Parathyroid adenoma (tissue), 2 donors: Measurements from ENCODE around the gene PRKCH.
A peak's percentile ranks its signal among the peaks of the same experiment; 100 is the strongest.

ENCODE experiments used
- H2AFZ ChIP-seq: fragments of 300-600 bp; sonication (generic); one replicate; pipeline ENCODE4 v1.7.0; 2017; ENCODE audit warnings: antibody characterized with exemption, mild to moderate bottlenecking
- H3K27ac ChIP-seq: fragments of 300-600 bp; sonication (generic); one replicate; pipeline ENCODE4 v1.7.0; 2017
- H3K27me3 ChIP-seq: fragments of 300-600 bp; sonication (generic); one replicate; pipeline ENCODE4 v1.7.0; 2017; ENCODE audit warnings: low read length; ENCODE audit not compliant: control insufficient read depth, insufficient read depth
- H3K36me3 ChIP-seq: fragments of 300-600 bp; sonication (generic); one replicate; pipeline ENCODE4 v1.7.0; 2017; ENCODE audit warnings: low read length; ENCODE audit not compliant: control insufficient read depth, insufficient read depth
- H3K4me1 ChIP-seq: fragments of 300-600 bp; sonication (generic); one replicate; pipeline ENCODE4 v1.7.0; 2017; ENCODE audit warnings: control low read depth
- H3K4me2 ChIP-seq: fragments of 300-600 bp; sonication (generic); one replicate; pipeline ENCODE4 v1.7.0; 2017; ENCODE audit warnings: low read length
- H3K4me3 ChIP-seq: fragments of 300-600 bp; sonication (generic); one replicate; pipeline ENCODE4 v1.7.0; 2017; ENCODE audit warnings: low read depth, low read length
- H3K79me2 ChIP-seq: fragments of 300-600 bp; sonication (generic); one replicate; pipeline ENCODE4 v1.7.0; 2017; ENCODE audit warnings: control low read depth
- H3K9ac ChIP-seq: fragments of 300-600 bp; sonication (generic); one replicate; pipeline ENCODE4 v1.7.0; 2017; ENCODE audit warnings: mild to moderate bottlenecking
- H3K9me3 ChIP-seq: fragments of 300-600 bp; sonication (generic); one replicate; pipeline ENCODE4 v1.7.0; 2017; ENCODE audit warnings: low read length; ENCODE audit not compliant: control insufficient read depth
- TF ChIP-seq, protein P1 (sequence below): fragments of 300-600 bp; sonication (generic); IDR thresholded peaks from one replicate; pipeline ENCODE4 v1.7.0; 2017; ENCODE audit warnings: antibody characterized with exemption, mild to moderate bottlenecking
- donor health status: primary hyperparathyroidism.

The PRKCH gene

GRCh38 chr14:61537563-61538463 is 216.4 kb downstream of the PRKCH start:
- Histone ChIP-seq H3K9ac (no peak overlapping the region), H3K27me3 (no peaks in the 10 kb centered on the region), H3K4me2 (peak overlapping the region; percentile 52), H3K9me3 (no peaks in the 10 kb centered on the region), H3K36me3 (no peaks in the 10 kb centered on the region), H3K79me2 (no peaks in the 10 kb centered on the region), H3K4me1 (peaks cover 45% of the 10 kb centered on the region), H2AFZ (peak overlapping the region; percentile 61), H3K27ac (peak overlapping the region; percentile 74), H3K4me3 (peak overlapping the region; percentile 20)
- TF ChIP-seq, protein P1, sequence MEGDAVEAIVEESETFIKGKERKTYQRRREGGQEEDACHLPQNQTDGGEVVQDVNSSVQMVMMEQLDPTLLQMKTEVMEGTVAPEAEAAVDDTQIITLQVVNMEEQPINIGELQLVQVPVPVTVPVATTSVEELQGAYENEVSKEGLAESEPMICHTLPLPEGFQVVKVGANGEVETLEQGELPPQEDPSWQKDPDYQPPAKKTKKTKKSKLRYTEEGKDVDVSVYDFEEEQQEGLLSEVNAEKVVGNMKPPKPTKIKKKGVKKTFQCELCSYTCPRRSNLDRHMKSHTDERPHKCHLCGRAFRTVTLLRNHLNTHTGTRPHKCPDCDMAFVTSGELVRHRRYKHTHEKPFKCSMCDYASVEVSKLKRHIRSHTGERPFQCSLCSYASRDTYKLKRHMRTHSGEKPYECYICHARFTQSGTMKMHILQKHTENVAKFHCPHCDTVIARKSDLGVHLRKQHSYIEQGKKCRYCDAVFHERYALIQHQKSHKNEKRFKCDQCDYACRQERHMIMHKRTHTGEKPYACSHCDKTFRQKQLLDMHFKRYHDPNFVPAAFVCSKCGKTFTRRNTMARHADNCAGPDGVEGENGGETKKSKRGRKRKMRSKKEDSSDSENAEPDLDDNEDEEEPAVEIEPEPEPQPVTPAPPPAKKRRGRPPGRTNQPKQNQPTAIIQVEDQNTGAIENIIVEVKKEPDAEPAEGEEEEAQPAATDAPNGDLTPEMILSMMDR: no peak

- no peak overlapping the region for H3K9ac ChIP-seq
- TF ChIP-seq, protein P1: no peak
Observed at GRCh38 chr14:61538464-61539022, 217.2 kb downstream of the PRKCH start.

DNA sequence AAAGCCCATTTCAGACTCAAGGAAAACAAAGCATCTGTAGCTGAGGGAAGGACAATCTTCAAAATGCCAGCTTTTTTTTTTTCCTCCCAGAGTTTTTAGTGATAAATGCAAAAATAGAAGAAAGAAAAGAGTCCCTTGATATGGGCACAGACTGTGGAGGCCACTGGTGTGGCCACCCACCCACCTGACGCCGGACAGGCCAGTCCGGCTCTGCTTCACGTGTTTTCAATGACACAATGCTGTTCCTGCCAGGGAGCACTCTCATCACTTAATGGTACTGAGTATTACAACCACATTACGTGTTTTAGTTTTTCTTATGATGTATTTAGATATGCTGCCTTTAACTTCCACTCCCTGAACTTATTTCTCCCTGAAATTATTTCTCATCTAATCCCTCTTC is 218.3 kb downstream of the PRKCH start:
- Histone ChIP-seq H3K9me3 (no peaks in the 10 kb centered on the region), H3K27me3 (no peaks in the 10 kb centered on the region), H3K9ac (no peak overlapping the region), H3K79me2 (no peaks in the 10 kb centered on the region), H3K4me2 (no peak overlapping the region), H3K4me3 (no peak overlapping the region), H2AFZ (no peak overlapping the region), H3K27ac (no peak overlapping the region), H3K4me1 (peaks cover 41% of the 10 kb centered on the region), H3K36me3 (no peaks in the 10 kb centered on the region)
- TF ChIP-seq, protein P1: no peak

More at GRCh38 chr14:61538464-61539022, 217.2 kb downstream of the PRKCH start:
- H2AFZ ChIP-seq: no peak overlapping the region
- H3K4me3 ChIP-seq: no peak overlapping the region
- H3K9me3 ChIP-seq: no peaks in the 10 kb centered on the region
- no peaks in the 10 kb centered on the region for H3K79me2 ChIP-seq
- H3K27me3 ChIP-seq: no peaks in the 10 kb centered on the region
- H3K27ac ChIP-seq: peak overlapping the region; percentile 74
- peak overlapping the region; percentile 20 for H3K4me2 ChIP-seq
- H3K4me1 ChIP-seq: peaks cover 48% of the 10 kb centered on the region
- no peaks in the 10 kb centered on the region for H3K36me3 ChIP-seq

DNA sequence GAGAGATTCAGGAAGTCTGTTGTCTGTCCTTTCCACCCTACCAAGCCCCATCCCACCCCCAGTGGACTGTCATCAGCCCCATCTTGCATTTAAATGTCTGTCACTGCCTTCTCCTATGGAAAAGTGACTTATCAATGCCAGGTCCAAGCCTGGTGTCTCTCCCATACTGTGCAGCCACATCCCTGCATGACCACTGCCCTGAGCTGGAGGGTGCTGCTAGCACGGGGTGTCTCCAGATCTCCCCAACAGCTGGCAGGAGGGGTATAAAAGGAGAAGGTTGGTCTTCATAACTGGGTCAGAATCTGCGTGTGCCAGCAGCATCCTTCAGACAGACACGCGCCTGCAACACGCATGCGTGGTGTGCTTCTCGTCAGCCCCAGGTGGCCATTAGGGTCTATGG is 219.6 kb downstream of the PRKCH start:
- TF ChIP-seq, protein P1: no peak
- Histone ChIP-seq H3K4me3 (no peak overlapping the region), H3K4me1 (peaks cover 32% of the 10 kb centered on the region), H3K36me3 (no peaks in the 10 kb centered on the region), H3K79me2 (no peaks in the 10 kb centered on the region), H3K9me3 (no peaks in the 10 kb centered on the region), H3K9ac (no peak overlapping the region), H3K27me3 (no peaks in the 10 kb centered on the region), H2AFZ (no peak overlapping the region), H3K4me2 (no peak overlapping the region), H3K27ac (no peak overlapping the region)
